GM21717 (cell line): Measurements from ENCODE around the gene DDX59.

ENCODE experiments used
- ATAC-seq: cut with Tn5 transposase; IDR thresholded peaks from one replicate; pipeline ENCODE4 v1.9.1; 2021; ENCODE audit warnings: mild to moderate bottlenecking, moderate library complexity; ENCODE audit not compliant: unreplicated experiment

DDX59 gene

DNA sequence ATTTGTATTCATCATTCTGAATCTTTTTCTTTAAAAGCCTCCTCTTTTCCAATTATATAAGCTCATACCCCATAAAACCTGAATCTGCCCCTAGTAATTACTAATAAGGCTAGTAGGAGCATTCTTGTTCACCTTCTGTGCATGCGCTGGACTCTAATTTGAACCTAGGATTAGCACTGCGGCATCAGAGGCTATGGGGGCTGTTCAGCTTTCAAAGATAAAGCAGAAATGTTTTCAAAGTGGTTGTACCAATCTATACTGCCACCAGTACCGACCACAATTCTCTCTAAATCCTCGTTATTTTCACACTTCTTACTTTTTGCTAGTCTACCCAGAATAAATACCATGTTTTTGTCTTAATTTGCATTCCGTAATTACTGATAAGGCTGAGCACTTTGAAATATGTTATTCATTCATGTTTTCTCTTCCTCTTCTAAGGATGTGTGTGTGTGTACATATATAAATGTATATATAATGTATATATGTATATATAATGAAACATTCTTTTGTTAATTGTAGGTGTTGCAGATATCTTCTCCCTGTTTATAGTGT, 1.6 kb upstream of the DDX59 start:
- no peak for ATAC-seq

DNA sequence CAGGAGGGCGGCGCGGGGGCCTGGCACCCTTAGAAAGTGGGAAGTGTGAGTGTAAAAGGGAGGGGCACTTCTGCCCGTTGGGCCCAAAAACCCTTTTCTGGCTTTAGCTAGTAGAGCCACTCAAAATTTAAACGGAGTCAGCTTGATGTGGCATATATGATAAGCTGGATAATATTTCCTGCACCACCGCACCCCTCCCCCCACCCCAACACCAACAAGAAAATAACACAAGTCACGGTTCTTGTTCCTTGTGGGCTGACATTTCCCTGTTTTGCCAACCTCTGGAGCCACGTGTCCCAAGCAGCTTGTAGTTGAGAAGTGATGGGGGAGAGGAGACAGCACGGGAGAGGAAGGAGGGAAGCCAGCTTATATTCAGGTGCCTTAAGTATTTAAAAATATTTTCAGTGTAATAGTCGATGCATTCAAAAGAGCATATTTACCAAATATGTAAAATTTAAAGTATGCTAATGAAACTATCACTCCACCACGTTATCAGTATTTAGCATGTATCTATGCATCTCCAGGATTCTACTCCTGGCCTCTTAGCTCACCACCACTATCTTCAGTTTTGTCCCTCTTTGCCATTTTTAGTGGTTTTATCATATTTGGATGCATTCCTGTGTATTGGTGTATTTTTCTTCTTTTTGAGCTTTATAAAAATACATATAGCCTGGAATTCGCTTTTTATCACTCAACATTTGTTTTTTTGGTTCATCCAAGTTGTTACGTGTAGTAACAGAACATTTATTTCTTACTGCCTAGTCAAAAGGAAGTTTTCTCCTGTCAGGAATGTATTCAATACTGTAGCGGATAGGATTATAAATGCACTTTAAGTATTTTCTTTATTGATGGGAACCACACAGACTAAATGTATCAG, 773 bp upstream of the DDX59 start:
- peak; percentile 25 for ATAC-seq

DNA sequence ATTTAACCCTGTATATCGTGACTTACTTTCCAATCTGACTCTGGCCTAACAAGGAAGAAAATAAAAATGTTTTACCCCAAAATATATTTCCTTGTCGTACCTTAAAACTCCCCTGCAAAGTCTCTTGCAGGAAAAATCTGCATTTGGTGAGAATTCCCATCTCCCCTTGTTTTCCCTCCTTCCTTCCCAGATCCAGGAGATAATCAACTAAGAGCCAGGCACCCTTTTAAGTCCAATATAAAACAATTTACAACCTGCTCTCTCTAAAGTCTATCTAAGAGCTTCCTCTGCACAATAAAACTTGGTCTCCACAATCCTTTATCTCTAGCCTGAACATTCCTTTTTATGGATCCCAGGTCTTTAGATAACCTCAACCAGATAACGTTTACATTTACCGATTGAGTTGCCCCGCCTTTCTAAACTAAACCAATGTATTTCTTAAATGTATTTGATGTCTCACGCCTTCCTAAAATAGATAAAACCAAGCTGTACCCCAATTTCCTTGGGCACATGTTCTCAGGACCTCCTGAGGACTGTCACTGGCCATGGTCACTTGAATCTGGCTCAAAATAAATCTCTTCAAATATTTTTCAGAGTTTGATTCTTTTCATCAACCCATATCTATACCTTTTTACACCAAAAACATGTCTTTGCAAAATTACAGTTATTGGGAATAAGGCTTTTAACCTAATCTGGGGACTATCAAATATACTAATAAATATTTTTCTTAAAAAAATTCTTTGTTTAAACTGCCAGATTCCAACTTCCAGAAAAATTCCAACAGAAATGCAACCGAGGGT, 993 bp downstream of the DDX59 start:
- no peak for ATAC-seq

DNA sequence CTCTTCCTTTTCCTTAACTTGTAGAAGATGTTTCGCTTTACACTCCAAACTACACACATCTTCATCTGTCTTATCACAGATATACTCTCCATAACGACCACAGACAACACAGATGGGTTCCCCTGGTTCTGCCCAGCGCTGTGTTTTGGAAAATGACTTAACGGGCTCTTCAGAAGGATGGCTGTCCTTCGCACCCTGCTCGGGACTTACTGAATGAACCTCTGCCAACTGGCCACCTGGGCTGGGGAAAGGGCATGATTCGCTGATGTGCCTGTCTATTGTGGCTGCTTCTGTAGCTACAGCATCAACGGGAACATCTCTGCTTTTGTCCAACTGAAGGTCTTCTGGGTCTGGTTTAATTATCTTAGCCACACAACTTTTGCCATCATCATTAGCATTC, 3.4 kb downstream of the DDX59 start:
- no peak for ATAC-seq

DNA sequence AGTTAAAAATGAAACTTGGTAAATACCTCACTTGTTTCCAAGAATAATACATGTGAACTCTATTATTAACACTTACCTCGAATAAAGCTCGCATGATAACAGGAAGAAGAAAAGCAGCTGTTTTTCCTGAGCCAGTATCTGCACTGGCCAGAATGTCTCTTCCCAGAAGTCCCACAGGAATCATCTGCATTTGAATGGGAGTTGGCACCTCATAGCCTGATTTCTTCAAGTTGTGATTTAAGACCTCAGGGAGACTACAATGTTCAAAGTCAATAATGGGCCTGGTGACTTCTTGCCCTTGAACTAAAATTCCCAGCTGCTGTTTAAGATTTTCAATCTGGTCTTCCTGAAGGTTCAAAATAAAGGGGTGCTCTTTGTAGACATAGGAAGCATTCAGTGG, 3.8 kb downstream of the DDX59 start:
- ATAC-seq = no peak

DNA sequence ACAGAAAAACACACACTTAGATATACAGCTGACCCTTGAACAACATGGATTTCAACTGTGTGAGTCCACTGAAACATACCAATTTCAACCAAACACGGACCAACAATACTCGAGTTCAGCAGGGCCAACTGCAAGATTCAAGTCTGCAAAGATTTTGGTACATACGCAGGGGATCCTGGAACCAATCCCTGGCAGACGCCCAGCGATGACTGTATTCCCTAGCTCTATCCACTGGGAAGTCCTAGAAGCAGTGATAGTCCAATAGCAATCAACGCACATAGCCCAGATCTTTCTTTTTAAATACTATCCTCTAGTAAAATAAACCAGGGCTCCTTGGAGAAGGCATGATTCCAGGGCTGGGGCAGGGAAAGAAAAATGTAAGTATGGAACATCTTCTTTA, 9.0 kb downstream of the DDX59 start:
- no peak for ATAC-seq

DNA sequence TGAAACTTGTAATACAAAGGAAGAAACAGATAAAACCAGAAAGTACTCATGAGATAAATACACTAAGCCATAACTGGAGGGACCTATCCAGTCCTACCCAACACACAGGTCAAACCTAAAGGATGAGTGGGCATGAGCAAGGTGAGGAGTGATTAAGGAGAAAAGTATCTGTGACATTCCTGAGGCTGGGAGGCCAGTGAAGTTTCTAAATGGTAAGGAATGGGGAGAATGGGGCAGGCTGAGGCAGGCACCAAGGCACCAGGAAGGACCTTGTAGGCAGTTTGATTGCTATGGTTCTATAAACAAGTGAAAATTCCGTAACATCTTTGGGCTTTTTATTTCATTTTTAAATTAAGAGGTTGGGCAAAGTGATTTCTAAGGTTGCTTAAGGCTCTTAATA, 10.4 kb downstream of the DDX59 start:
- ATAC-seq = no peak

DNA sequence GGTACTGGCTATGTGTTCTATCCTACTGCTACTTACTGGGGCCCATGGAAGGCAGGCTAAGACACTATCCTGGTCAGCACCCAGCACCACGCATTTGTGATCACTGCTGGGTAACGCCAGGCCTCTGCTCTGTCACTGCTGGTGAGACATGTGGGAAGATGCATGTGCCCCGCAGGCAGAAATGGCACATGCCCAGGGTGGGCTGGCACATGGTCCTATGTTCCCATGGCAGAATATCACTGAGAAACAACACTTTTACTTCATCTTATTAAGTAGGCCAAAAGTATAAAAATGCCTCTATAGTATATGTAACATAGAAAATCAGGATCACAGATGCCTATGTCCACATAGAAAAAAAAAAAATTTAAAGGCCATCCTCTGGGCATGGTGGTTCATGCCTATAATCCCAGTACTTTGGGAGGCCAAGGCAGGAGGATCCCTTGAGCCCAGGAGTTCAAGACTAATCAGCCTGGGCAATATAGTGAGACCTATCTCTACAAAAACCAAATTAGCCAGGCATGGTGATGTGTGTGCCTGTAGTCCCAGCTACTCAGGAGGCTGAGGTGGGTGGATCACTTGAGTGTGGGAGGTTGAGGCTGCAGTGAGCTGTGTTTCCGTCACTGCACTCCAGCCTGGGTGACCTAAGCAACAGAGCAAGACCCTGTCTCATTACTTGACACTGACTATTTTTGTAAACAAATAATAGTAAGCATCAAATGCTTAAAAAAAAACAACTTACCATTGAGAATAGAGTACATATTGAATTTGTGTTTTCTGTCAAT, 11.5 kb downstream of the DDX59 start:
- ATAC-seq = no peak

DNA sequence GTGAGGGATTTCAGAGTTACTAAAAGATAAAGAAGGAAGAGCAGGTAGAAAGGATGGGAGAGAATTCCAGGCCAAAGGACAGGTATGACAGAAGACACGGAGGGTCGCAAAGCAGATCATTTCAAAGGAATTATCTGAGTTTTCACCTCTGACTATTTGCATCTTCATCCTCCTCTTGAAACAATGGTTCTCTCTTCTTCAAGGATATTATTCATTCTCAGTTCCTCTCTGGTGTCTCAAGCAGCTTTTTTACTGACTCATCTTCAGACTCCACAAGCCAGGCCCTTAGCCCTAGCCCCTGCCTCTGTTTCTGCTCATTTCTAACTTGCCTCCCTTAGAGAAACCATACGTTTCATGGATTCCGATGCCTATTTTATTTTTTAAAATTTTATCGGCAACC, 15.0 kb downstream of the DDX59 start:
- ATAC-seq = peak; percentile 95

DNA sequence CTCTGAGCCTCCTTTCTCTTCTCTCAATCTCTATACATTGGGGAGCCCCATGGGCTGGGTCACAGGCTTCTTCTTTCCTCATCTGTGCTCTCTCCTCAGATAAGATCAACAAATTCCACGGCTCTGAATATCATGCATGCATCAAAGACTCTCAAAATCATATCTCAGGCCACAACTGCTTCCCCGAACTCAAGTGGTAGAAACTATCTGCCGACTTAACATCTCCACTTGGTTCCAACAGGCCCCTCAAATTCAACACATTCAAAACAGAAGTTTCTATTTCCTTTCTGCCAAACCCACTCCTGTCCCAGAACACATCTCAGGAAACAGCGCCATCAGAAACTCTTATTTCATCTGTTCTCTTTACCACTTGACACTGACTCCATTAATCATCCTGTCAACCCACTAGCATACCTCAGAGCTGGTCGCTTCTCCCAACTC, 16.7 kb downstream of the DDX59 start:
- no peak for ATAC-seq

DNA sequence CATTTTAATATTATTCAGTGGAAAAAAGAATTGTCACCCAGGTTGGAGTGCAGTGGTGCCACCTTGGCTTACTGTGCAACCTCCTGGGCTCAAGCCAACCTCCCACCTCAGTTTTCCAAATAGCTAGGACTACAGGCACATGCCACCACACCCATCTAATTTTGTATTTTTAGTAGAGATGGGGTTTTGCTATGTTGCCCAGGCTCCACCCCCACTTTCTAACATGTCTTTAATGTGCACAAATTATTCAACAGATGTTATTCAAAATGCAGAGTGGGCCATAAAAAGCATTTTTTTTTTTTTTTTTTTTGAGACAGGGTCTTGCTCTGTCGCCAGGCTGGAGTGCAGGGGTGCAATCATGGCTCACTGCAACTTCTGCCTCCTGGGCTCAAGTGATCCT, 17.3 kb downstream of the DDX59 start:
- ATAC-seq = no peak

DNA sequence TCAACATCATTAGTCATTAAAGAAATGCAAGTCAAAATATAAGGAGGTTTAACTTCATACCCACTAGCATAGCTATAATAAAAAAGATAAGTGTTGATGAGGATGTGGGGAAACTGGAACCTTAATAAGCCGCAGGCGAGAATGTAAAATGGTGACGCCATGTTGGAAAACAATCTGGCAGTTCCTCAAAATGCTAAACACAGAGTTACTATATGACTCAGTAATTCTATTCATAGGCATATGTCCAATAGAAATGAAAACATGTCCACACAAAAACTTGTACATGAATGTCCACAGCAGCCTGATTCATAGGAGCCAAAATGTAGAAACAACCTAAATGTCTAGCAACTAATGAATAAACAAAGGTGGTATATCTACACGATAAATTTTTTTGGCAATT, 23.2 kb downstream of the DDX59 start:
- ATAC-seq = no peak

DNA sequence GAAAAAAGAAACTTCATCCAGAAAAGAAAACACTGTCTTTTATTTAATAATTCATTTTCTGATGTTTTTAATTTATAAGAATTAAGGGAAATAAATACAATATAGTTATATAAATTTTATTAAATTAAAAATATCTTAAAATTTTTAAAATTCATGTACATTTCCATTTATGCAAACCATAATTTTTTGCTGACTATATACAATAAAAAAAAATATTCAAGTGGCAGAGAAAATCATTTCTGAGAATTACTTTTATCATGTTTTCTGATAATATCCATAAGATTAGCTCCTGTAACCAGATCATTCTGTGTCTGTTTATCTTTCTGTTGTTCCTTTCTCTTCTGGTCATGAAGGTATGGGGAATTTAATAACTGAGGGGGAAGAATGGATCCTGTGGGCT, 25.7 kb downstream of the DDX59 start:
- ATAC-seq = no peak

DNA sequence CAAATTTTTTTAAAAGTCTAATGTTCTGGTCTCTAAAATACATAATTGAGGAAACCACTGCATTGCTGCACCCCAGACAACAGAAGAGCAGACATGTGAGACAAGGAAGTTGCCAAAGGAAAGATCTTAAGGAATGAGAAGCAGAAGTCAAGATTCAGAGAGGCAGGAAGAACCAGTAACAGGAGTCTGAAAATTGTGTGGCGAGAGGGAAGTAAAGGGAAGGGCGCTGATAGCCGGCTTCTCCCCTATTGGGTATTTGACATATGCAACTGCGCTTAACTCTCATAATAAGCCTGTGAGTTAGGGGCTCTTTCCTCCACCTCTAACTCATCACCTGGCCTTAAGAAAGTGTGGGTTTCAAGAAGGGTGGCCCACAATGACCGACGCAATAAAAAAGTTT, 27.2 kb downstream of the DDX59 start:
- ATAC-seq = no peak

DNA sequence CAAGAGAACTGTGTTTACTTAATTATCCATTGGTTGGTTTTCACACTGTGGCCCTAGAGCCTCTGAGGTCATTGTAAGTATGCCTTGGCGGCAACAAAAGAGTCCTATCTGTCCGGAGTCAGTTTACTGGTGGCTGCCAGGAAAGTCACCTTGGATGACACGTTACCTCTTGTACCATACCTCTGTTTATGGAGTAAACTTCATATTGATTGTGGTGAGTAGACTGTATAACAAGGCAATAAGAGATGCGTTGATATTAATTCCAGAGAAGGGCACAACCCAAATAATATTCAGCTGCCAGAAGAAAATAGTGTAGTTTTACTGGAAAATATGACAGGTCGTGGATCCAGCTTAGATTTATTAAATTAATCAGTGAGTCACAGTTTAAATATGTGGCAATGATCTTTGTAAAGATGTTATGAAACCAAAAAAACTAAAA, 28.7 kb downstream of the DDX59 start:
- no peak for ATAC-seq

DNA sequence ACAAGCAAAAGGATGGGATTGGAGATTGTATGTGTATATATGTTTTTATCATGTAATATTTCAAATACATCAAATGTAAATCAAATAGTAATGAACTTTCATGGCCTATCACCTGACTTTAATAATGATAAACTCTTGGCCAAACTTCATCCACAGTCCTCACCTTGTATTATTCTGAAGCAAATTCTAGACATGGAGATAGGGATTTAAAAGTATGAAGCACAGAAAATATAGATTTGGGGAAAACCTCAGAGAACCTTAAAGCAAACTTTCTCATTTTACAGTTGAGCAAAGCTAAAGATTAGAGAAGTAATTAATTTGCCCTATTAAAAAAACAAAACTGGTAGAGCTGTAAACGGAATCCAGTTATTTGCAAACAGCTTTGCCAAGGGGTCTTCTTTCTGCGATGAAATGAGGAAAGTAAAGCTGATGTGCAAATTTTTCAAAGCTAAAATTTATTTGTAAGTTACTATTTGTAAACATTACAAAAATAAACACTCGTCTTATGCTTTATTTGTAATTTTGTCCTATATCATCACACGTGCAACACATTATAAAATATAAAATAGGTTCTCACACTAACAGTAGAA, 29.2 kb downstream of the DDX59 start:
- no peak for ATAC-seq

DNA sequence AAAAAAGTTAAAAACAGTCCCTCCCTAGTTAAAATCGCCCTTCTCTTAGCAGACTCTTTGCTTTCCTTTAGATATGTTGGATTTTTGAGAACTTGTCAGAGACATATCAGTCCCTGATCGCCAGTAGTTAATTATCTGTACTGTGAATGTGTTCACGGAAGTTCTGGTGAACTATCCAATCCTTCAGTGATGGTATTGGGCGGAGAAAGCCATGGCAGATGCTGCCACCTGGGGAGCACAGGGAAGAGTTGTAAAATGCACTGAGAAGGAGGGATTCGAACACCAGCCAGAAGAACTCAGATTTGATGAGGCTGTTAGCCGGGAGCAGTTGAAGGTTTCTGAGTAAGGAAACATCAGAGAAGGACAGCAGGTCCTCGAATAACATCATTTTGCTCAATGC, 31.6 kb downstream of the DDX59 start:
- no peak for ATAC-seq

DNA sequence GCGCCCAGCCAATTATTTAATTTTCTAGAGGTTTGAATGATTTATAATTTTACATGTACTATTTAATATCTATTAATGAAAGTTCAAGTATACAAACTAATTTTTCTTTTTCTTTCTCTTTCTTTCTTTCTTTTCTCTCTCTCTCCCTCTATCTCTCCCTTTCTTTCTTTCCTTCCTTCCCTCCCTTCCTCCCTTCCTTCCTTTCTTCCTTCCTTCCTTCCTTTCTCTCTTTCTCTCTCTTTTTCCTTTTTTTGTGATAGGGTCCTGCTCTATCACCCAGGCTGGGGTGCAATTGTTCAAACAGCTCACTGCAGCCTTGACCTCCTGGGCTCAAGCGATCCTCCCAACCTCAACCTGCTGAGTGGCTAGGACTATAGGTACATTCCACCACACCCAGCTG, 33.0 kb downstream of the DDX59 start:
- no peak for ATAC-seq

DNA sequence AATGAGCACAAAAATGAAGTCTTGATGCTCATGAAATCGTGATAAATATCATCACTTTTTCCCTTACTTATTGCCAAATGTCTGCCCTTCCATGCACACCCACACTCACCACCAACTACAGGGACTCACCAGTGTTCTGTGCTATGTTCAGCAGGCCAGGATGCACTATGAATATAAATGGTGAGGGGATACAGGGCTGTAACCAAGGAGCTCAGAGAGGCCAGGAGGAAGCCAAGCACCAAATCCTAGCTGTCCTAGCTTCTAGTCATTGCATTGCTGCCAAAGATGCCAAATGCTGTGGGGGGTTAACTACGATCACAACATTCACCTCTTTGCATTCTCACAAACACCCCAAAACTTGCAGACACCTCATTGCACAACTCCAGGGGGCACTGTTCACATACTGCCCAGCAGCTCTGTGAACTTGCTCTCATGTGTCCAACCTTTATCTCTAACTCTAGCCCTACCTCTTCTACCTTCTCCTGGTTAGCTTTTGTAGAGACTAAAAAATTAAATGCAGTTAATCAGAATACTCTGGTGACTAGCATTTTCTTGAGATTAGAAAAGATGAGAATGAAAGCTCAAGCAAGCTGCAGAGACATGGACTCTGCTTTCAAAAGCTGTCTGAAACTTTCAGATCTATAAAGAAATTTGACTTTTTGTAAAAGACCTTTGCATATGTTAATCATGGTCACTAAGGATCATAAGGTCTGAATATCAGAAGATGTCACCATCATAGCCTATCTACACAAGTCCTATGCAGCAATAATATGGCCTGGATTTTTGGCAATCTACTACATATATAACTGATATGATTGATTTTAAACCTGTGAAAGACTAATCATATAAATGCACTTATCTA, 35.2 kb downstream of the DDX59 start:
- ATAC-seq = no peak

DNA sequence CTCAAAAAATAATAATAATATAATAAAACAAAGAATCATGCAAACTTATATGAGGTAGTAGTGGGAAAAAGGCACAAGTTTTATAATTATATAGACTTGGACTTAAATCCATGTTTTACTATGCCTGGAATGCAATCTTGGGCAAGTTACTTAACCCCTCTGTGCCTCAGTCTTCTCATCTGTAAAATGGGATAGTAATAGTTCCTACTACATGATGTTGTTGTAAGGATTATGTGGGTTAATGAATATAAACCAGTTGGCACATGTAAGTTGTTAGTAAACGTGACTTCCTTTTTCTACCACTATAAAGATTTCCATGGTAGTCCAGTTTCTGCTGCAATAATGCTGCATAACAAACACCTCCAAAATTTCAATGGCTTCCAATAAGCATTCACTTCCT, 38.3 kb downstream of the DDX59 start:
- no peak for ATAC-seq
